Islet precursor cell (in vitro differentiated cells): Measurements from ENCODE around the gene FCN2.
"Not testable (repeated sequence)": the region's sequence is repeated elsewhere in the genome, so short reads cannot be mapped to it uniquely, and the experiment has no call there.

Source experiments
- DNase-seq: peaks from one replicate; pipeline ENCODE4 v3.0.0-alpha.2; 2018

The FCN2 gene

GRCh38 chr9:134847752-134848432 lies 32.7 kb upstream of the FCN2 start:
- DNase-seq, result no peak

DNA sequence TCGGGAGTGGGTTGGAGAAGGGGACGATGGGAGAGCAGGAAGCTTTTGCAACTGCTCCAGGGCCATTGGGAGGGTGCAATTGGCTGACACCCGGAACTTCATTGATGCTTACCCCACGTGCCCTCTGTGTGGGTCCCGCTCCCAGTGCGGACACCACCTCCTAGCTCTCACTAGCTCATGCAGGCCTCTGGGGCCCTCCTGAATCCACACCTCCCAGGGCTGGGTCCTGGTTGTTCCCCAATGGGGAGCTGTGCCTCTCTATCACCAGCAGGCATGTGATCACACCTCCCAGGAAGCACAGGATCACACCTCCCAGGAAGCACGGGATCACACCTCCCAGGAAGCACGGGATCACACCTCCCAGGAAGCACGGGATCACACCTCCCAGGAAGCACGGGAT lies 32.1 kb upstream of the FCN2 start:
- DNase-seq, result no peak

GRCh38 chr9:134850611-134851010 lies 30.0 kb upstream of the FCN2 start:
- no peak for DNase-seq

GRCh38 chr9:134851020-134851419 lies 29.6 kb upstream of the FCN2 start:
- no peak for DNase-seq

DNA sequence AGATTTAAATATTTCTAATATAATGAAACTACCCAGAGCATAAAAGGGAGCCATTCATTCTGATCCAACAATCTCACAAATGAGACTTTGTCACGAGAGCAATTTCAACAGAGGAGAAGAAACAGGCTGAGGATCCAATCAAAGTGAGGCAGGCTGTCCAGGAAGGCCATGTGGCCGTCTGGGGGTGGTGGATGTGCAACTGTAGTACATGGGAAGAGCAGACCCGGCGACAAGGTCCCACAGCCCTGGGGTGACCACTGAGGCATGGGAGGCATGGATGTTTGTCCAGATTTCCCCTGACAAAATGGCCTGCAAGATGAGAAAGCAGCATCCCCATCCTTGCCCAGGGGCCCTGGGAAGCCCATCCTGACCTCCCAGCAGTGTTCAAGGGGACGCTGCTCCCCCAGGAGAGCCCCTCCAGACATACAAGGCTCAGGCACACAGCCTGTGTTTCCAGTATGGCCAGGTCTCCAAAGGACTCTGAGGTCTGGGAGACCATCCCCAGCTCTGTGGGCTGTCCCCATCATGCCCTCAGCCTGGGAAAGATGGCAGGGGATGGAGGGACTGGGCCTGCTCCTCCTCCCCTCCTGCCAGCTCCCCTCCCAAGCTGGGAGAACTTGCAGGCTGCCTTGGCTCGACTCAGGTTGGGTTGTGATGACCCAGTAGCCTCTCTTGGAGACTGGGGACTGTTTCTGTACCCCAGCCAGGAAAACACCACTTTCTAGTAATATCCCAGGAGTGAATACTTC lies 27.5 kb upstream of the FCN2 start:
- peak; percentile 43 for DNase-seq

DNA sequence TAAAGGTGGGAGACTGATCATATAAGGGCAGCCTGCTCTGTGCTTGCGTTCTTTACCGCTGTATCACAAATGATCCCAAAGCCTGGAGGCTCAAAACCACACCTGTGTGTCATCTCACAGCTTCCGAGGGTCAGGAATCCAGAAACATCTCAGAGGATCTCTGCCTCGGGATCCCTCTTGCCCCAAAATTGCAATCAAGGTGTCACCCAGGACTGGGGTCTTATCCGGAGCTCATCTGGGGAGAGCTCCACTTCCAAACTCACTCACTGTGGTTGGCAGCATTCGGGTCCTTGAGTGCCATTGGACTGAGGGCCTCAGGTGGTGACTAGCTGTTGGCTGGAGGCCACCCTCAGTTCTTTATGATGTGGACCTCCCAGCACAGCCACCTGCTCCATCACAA lies 26.7 kb upstream of the FCN2 start:
- no peak for DNase-seq

GRCh38 chr9:134854541-134854981 lies 26.0 kb upstream of the FCN2 start:
- peak; percentile 49 for DNase-seq

DNA sequence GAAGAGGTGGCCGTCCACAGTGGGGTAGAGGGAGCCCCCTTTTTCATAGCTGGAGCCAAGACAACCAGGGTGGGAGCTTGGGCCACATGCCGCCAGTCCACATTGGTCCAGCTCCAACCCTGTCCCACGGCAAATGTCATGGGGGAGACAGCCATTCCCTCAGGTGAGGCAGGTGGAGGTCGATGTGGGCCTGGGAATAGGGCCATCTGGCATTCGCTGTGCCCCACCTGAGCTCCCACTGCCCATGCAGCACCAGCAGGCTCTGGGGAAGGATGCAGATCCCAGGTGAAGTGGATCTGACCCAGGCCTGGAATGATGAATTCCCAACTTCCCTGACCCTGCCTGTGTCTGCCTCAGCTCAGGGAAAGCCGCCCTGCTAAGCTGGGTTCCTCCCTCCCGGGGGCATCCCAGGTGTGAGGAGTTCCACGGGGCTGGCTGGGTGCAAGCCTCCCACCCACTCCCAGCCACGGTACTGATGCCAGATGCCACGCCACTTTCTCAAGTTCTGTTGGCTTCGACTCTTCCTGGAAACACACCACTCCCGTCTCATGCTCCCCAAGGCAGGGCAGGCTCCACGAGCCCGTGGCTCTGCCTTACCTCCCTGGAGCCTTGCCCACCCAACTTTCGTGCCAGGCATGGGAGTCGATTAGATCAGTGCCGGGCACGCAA lies 25.2 kb upstream of the FCN2 start:
- no peak for DNase-seq

GRCh38 chr9:134855900-134856377 lies 24.7 kb upstream of the FCN2 start:
- DNase-seq, result no peak

DNA sequence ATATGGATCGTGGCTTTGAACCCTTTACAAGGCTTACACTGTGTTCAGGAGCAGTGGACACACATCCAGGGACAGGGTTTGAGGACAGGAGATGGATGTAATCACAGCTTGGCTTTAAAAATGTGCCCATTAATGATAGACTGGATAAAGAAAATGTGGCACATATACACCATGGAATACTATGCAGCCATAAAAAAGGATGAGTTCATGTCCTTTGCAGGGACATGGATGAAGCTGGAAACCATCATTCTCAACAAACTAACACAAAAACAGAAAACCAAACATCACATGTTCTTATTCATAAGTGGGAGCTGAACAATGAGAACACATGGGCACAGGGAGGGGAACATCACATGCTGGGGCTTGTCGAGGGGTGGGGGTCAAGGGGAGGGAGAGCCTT lies 23.2 kb upstream of the FCN2 start:
- not testable (repeated sequence) for DNase-seq

- peak; percentile 57 for DNase-seq
Observed at GRCh38 chr9:134858051-134858841, 22.4 kb upstream of the FCN2 start.

DNA sequence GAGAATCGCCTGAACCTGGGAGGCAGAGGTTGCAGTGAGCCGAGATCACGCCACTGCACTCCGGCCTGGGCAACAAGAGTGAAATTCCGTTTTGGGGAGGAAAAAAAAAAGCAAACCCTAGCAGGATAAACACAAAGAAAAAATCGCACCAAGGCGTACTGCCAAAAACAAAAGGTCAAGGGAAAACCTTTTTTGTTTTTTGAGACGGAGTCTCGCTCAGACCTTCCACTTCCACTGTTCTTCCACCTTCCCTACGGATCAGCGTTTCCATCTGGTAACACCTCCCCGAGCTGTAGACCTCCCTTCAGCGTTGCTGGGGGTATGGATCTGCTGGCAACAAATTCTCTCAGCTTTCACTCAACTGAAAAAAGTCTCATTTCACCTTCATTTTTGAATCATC lies 20.1 kb upstream of the FCN2 start:
- DNase-seq, result no peak

DNA sequence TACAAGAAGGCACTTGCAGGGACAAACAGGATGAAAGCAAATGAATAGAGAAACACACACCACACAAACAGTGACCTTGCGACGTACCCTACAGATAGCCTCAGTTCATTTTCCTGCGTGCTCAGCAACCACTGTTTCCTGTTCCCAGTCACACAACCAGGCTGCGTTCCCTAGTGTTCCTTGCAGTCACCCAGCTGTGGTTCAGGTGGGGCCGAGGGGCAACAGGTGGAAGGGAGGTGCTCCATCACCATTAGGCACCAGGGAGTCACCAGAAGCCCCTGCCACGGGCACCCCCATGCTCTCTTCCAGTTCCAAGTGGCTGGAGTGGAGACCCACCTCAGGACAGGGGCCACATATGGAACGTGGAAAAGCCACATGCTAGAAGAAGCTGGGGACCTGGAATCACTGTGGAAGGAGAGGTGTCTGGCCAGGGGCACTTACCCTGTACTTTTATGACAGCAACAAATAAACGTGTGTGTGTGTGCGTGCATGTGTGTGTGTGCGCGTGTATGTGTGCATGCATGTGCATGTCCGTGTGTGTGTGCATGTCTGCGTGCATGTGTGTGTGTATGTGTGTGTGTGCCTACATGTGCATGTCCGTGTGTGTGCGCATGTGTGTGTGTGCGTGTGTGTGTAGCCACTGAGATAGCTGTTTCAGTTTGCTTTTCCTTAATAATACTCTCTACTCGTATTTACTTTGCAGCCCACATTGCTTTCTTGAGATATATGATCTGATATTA lies 18.8 kb upstream of the FCN2 start:
- peak; percentile 34 for DNase-seq

- peak; percentile 43 for DNase-seq
Observed at GRCh38 chr9:134863306-134863902, 17.2 kb upstream of the FCN2 start.

DNA sequence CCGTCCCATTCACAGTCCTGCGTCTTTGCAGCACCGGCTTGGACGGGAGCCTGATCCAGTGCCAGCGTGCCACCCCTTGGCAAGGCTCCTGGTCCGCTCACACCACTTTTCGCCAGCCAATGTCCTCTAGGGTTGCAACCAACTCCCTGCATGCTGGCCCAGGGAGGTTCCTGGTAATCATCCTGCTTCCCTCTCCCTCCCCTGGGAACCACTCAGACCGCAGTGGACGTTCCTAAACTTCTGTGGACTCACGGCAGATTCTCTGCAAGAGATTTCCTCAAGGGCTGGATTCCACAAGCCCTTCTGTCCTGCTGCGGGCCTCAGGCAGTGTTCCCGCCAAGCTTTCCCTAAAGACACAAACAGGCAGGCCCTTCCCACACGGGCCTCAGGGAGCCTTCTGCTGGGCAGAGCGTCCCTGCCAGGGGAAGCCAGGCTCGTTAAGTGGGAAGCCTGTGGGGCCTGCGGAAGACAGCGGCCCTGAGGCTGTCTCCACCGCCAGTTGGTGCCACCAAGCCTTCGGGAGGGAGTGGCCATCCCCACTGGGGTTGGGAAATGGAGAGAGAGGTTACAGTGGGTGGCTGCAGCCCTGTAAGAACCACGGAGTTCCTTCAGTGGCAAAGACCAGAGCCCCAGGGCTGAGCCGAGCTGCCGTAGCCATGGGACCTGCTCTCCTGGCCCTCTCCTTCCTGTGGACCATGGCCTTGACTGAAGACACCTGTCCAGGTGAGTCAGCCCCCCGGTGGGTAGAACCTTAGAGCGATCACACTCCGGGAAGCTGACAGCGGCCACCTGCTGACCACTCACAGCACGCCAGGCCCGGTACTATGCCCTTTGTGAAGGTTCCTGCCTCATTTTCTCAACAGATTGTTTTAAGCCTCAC lies 16.4 kb upstream of the FCN2 start:
- peak; percentile 50 for DNase-seq

DNA sequence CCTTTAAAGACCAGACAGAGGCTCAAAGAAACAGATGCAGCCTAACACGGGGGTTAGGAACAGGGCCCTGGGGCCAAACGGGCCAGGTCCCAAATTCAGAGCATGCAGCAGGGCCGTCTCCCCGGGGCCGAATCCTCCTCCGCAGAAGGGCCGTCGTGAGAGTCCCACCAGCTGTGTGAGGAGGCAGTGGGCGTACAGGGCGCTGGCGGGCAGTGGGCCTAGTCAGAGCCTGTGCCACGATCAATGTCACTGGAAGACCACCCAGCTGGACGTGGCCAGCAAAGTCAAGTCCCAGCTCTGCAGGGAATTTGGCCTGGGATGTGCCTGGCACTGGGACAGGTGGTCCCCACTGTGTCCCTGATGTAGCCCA lies 15.8 kb upstream of the FCN2 start:
- DNase-seq, result peak; percentile 41

GRCh38 chr9:134867917-134868750 lies 12.5 kb upstream of the FCN2 start:
- peak; percentile 42 for DNase-seq

GRCh38 chr9:134868751-134869553 lies 11.7 kb upstream of the FCN2 start:
- DNase-seq, result peak; percentile 44
